Inflammatory macrophage treated with lipopolysaccharide for 1 hour (primary cell): ENCODE measurements around the gene NKD2.

ENCODE experiments used
- DNase-seq, 2 donors: peaks; one replicate each; pipeline ENCODE4 v3.0.0-alpha.2; 2020 to 2022

NKD2 gene

GRCh38 chr5:1075931-1076330 is 67.3 kb downstream of the NKD2 start:
- no peak for DNase-seq

- DNase-seq: no peak
These were observed 67.8 kb downstream of the NKD2 start for GRCh38 chr5:1076406-1076805.

GRCh38 chr5:1077026-1077425 is 68.4 kb downstream of the NKD2 start:
- no peak for DNase-seq

- no peak for DNase-seq
These were observed 69.0 kb downstream of the NKD2 start for GRCh38 chr5:1077491-1078020.

GRCh38 chr5:1078206-1078605 is 69.6 kb downstream of the NKD2 start:
- no peak for DNase-seq

GRCh38 chr5:1078851-1079250 is 70.2 kb downstream of the NKD2 start:
- DNase-seq: no peak

GRCh38 chr5:1079486-1079885 is 70.9 kb downstream of the NKD2 start:
- DNase-seq: no peak

- DNase-seq: no peak
These were observed 71.4 kb downstream of the NKD2 start for GRCh38 chr5:1079961-1080360.

GRCh38 chr5:1080432-1080831 is 71.8 kb downstream of the NKD2 start:
- DNase-seq: no peak

- DNase-seq: no peak
These were observed 72.9 kb downstream of the NKD2 start for GRCh38 chr5:1081519-1081918.

- DNase-seq: peak; percentile 40 to 44
These were observed 74.4 kb downstream of the NKD2 start for GRCh38 chr5:1083026-1083425.

GRCh38 chr5:1083823-1084605 is 75.4 kb downstream of the NKD2 start:
- DNase-seq: no peak

- no peak for DNase-seq
These were observed 76.8 kb downstream of the NKD2 start for GRCh38 chr5:1085391-1085790.

GRCh38 chr5:1086137-1086536 is 77.5 kb downstream of the NKD2 start:
- no peak for DNase-seq

- no peak for DNase-seq
These were observed 78.3 kb downstream of the NKD2 start for GRCh38 chr5:1086871-1087270.

GRCh38 chr5:1087428-1087827 is 78.8 kb downstream of the NKD2 start:
- no peak for DNase-seq

- DNase-seq: no peak
These were observed 79.4 kb downstream of the NKD2 start for GRCh38 chr5:1088031-1088430.
